Cardiac fibroblast (primary cell): Measurements from ENCODE around the gene ACKR3.

Source experiments
- DNase-seq, 2 donors: peaks; one replicate each; pipeline versions ENCODE4 v3.0.0 to v3.0.0-alpha.2; 2010; ENCODE audit warnings: low read depth in 2 of 2
- H3K4me3 ChIP-seq, 2 donors: replicated peaks in 1 of 2; 1 replicate in 1 of 2; 2 replicates in 1 of 2; pipeline ENCODE4 v1.5.1; 2011; ENCODE audit warnings: low read depth in 2 of 2, low read length in 2 of 2, mild to moderate bottlenecking in 2 of 2, moderate library complexity in 1 of 2
- TF ChIP-seq, protein P1 (sequence below): IDR thresholded peaks from one replicate; pipeline ENCODE4 v1.5.1; 2011; ENCODE audit warnings: low read depth, mild to moderate bottlenecking, low read length, inconsistent platforms

Gene ACKR3

DNA sequence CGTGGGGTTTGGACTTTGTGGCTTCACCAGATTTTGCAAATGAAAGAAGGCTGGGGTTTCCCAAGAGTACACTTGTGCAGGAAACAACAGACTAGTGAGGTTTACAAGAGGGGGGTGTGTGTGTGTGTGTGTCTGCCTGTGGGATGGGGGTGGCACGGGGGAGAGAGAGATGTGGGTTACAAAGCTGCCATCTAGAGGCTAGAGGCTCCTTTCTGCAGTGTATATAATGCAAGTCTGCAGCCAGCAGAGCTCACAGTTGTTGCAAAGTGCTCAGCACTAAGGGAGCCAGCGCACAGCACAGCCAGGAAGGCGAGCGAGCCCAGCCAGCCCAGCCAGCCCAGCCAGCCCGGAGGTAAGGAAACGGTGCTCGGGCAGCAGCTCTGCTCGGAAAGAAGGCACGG lies at the start of gene ACKR3:
TSS of gene ACKR3 (plus strand) at position 253 of the 401 bp plus-strand sequence. CDS start 10,641 bp downstream, outside the sequence.
- DNase-seq: peak; percentile 27 to 88
- TF ChIP-seq, protein P1, sequence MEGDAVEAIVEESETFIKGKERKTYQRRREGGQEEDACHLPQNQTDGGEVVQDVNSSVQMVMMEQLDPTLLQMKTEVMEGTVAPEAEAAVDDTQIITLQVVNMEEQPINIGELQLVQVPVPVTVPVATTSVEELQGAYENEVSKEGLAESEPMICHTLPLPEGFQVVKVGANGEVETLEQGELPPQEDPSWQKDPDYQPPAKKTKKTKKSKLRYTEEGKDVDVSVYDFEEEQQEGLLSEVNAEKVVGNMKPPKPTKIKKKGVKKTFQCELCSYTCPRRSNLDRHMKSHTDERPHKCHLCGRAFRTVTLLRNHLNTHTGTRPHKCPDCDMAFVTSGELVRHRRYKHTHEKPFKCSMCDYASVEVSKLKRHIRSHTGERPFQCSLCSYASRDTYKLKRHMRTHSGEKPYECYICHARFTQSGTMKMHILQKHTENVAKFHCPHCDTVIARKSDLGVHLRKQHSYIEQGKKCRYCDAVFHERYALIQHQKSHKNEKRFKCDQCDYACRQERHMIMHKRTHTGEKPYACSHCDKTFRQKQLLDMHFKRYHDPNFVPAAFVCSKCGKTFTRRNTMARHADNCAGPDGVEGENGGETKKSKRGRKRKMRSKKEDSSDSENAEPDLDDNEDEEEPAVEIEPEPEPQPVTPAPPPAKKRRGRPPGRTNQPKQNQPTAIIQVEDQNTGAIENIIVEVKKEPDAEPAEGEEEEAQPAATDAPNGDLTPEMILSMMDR: no peak
- peak within 1 kb of the TSS in 1 of 2 donors; percentile 13 for H3K4me3 ChIP-seq

DNA sequence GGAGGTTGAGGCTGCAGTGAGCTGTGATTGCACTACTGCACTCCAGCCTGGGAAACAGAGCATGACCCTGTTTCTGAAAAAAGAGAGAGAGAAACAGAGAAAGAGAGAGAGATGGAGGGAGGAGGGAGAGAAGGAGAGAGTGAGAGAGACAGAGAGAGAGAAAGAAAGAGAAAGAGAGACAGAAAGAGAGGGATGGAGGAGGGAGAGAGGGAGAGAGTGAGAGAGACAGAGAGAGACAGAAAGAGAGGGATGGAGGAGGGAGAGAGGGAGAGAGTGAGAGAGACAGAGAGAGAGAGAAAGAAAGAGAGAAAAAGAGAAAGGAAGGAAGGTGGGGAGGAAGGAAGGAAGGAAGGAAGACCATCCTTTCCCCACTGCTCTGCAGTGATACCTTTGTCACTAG lies 48.1 kb upstream of the ACKR3 start:
- no peak for DNase-seq
- no peak overlapping the region for H3K4me3 ChIP-seq
- TF ChIP-seq, protein P1: no peak

DNA sequence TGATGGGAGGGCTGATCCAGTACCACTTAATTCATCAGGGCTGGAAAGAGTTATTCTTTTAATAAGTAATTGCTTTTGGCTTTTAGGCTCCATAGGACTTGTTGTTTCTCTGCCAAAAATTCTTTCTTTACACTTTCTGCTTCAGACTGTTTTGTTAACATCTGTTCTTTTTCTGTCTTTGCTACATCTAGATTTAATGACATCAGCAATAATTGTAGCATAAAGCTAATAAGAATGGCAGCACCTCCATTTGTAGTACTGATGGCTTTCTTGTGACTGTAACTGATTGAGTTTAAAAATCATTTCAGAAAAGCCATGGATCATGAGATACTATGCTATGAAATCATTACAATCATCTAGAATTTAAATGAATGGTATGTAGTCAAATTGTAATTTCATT lies 46.4 kb upstream of the ACKR3 start:
- TF ChIP-seq, protein P1: no peak
- DNase-seq: no peak

DNA sequence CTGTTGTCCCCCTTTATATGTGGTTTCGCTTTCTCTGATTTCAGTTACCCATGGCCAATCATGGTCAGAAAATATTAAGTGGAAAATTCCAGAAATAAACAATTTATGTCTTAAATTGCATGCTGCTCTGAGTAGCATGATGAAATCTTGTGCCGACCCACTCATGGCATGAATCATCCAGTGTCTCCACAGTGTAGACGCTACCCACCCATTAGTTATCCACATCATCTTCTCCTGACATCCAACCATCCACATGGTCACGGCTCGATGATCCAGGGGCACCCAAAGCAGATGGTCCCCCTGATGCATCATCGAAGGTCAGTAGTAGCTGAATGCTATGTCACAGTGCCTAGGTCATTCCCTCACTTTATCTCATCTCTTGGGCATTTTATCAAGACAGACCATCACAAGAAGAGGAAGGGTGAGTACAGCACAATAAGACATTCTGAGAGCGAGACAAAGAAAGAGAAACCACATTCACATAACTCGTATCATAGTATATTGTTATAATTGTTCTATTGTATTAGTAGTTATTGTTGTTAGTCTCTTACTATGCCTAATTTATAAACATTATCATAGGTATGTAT lies 44.1 kb upstream of the ACKR3 start:
- TF ChIP-seq, protein P1: no peak
- no peak for DNase-seq
- H3K4me3 ChIP-seq: no peak overlapping the region

More for the DNA sequence above, 46.4 kb upstream of the ACKR3 start:
- no peak overlapping the region for H3K4me3 ChIP-seq

DNA sequence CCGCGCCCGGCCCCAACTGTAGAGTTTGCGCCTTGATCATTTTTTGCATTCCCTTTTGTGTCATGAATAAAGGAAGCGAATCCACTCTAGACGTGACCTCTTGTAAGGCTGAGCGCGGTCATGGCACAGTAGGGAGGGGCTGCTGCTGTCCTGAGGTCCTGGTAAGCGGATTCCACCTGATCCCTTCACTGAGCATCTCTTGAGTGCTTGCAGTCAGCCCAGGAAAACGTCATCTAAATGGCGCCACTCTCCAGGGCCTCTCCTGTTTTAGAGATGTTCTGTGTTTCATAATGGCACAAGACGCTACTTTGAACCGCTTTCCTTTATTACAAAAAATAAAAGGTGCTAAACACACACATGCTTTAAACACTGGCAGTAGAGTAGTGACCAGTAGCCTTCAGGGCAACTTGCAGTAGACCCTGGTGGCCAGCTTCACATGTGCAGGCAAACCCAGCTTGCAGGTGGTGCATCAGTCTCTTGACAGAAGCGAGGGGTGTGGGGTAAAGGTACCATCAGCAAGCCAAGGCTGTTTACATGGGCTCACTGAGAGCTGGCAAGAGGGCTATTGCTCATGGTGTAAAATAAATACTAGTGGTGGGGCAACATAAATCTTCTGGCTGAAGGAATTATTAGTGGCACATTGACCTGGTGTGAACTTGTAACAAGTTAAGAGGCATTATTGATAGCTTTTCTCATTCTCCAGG lies 43.0 kb upstream of the ACKR3 start:
- H3K4me3 ChIP-seq: no peak overlapping the region
- DNase-seq: no peak
- TF ChIP-seq, protein P1: no peak

DNA sequence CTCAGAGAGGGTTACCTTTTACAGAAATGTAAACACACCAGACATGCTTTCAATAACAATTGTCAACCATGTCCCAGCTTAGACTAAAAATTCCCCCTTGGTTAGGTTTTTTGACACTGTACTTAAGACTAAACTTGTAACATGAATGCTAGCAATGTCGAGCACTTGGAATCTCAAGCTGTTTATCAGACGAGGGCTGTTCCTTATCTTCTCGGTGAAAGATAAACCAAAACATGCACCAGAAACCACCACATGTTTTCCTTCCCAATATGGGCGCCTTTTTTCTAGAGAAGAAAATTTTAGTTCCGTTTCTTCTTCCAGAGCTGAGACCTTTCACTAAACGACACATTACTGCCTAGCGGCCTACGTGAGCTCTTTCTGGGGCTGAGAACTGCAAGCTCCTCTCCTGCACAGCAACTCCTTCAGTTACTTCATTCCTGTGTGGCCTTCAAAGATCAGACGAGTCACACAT lies 42.4 kb upstream of the ACKR3 start:
- no peak overlapping the region for H3K4me3 ChIP-seq
- TF ChIP-seq, protein P1: no peak
- DNase-seq: no peak

DNA sequence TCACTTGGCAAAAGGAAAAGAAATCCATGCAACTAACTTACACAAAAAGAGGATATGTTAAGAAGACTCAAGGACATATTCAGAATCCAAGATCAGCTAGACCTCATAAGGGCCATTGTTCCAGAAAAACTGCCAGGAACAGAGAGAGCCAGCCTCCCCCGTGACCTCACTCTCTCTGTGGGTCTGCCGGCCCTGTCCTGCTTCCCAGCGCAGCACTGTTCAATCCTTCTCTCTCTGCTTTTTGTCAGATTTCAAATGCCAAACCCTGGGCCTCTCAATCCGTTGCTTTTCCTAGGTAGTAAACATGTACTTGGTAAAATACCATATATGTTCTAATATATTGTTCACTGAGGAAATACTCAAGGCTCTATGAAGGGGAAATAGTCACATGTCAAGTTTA lies 40.0 kb upstream of the ACKR3 start:
- DNase-seq: no peak
- TF ChIP-seq, protein P1: no peak

More for the DNA sequence above, 40.0 kb upstream of the ACKR3 start:
- H3K4me3 ChIP-seq: no peak overlapping the region
